SIG-M5 (cell line): ENCODE data around the gene PCDHB6.
"Not testable (repeated sequence)": the region's sequence is repeated elsewhere in the genome, so short reads cannot be mapped to it uniquely, and the experiment has no call there.

ENCODE experiments used
- DNase-seq: peaks from one replicate; lab custom pipeline; 2025; lab: John Stamatoyannopoulos, UW

The PCDHB6 gene

DNA sequence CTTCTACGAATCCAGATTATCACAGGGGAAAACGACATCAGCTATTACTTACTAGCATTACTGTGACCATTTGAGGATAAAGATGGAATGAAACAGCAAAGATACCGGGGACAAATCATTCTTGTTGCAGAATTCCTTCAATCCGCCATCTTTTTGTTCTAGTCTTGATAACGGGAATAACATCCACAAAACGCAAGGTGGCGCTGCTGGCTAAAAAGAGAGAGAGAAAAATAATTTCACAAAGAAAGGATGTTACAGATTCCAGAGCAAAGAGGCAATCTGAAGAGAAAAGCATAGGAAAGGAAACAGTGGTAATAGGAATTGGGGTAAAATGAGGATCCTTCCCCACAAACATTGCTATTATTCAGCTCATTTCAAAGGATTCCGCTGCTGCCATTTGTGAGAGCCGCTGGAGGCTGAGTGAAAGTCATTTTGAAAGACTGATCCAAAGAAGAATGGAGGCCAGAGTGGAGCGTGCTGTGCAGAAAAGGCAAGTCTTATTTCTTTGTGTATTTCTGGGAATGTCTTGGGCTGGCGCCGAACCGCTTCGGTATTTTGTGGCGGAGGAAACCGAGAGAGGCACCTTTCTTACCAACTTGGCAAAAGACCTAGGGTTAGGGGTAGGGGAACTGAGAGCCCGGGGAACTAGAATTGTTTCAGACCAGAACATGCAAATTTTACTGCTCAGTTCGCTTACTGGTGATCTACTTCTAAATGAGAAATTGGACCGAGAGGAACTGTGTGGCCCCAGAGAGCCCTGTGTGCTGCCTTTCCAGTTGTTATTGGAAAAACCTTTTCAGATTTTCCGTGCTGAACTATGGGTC, 22.7 kb downstream of the PCDHB6 start, which contains the start of gene PCDHB7:
TSS of gene PCDHB7 (plus strand) at position 264 of the 824 bp plus-strand sequence. CDS start at position 456, 192 bp downstream.
- DNase-seq: no peak

- DNase-seq: not testable (repeated sequence)
Observed at GRCh38 chr5:141174291-141175104, 24.6 kb downstream of the PCDHB6 start.

GRCh38 chr5:141175933-141176332, 26.1 kb downstream of the PCDHB6 start:
- DNase-seq: no peak

DNA sequence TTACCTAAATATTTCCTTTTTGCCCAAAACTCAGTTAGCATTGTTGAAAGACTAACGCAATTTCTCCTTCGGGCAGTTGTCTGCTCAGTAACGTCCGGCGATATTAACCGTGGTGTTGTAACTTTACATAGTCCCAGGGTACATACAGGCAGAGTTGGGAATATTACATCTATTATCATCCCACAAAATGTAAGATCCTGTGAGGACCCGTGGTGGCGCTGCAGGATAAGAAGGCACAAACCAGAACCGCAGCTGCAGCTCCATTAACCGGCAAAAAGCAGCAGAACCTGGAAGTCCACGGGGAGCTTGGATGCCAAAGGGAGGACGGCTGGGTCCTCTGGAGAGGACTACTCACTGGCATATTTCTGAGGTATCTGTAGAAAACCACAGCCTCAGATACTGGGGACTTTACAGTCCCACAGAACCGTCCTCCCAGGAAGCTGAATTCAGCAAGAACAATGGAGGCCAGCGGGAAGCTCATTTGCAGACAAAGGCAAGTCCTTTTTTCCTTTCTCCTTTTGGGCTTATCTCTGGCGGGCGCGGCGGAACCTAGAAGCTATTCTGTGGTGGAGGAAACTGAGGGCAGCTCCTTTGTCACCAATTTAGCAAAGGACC, 27.8 kb downstream of the PCDHB6 start, which contains the start of gene PCDHB8:
TSS of gene PCDHB8 (plus strand) at position 214 of the 615 bp plus-strand sequence. CDS start at position 459, 245 bp downstream.
- DNase-seq: not testable (repeated sequence)

DNA sequence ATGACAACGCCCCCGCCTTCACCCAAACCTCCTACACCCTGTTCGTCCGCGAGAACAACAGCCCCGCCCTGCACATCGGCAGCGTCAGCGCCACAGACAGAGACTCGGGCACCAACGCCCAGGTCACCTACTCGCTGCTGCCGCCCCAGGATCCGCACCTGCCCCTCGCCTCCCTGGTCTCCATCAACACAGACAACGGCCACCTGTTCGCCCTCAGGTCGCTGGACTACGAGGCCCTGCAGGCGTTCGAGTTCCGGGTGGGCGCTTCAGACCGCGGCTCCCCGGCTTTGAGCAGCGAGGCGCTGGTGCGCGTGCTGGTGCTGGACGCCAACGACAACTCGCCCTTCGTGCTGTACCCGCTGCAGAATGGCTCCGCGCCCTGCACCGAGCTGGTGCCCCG, 29.5 kb downstream of the PCDHB6 start:
- DNase-seq: not testable (repeated sequence)

DNA sequence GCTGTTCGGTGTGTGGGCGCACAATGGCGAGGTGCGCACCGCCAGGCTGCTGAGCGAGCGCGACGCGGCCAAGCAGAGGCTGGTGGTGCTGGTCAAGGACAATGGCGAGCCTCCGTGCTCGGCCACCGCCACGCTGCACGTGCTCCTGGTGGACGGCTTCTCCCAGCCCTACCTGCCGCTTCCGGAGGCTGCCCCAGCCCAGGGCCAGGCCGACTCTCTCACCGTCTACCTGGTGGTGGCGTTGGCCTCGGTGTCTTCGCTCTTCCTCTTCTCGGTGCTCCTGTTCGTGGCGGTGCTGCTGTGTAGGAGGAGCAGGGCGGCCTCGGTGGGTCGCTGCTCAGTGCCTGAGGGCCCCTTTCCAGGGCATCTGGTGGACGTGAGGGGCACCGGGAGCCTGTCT, 30.0 kb downstream of the PCDHB6 start:
- DNase-seq: not testable (repeated sequence)

DNA sequence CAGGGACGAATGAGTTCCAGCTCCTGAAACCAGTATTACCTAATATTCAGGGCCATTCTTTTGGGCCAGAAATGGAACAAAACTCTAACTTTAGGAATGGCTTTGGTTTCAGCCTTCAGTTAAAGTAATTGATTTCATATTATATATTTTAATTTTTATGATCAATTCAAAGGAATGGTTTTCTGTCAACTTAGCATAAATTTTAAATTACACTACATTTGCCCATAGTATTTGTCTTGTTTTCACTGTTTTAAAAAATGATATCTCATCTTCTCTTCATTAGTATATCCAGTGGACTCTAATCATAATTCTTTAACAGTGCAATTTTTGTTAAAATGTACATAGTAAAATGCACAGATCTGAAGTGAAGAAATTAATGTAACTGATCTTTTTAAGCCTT, 30.5 kb downstream of the PCDHB6 start:
- no peak for DNase-seq

GRCh38 chr5:141182248-141182647, 32.4 kb downstream of the PCDHB6 start, which contains the start of gene PCDHB16:
Gene PCDHB16 (plus strand): TSS chr5:141182387. CDS start chr5:141182560, 173 bp downstream.
- no peak for DNase-seq

GRCh38 chr5:141184117-141184855, 34.4 kb downstream of the PCDHB6 start:
- not testable (repeated sequence) for DNase-seq

- DNase-seq: no peak
Observed at GRCh38 chr5:141186897-141187512, 37.1 kb downstream of the PCDHB6 start, which contains the start of gene PCDHB9. Gene PCDHB9 (plus strand): TSS chr5:141187161. CDS start chr5:141187319, 158 bp downstream.

DNA sequence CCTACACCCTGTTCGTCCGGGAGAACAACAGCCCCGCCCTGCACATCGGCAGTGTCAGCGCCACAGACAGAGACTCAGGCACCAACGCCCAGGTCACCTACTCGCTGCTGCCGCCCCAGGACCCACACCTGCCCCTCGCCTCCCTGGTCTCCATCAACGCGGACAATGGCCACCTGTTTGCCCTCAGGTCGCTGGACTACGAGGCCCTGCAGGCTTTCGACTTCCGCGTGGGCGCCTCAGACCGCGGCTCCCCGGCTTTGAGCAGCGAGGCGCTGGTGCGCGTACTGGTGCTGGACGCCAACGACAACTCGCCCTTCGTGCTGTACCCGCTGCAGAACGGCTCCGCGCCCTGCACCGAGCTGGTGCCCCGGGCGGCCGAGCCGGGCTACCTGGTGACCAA, 38.8 kb downstream of the PCDHB6 start:
- not testable (repeated sequence) for DNase-seq

GRCh38 chr5:141189131-141189530, 39.3 kb downstream of the PCDHB6 start:
- not testable (repeated sequence) for DNase-seq

- no peak for DNase-seq
Observed at GRCh38 chr5:141192110-141192725, 42.4 kb downstream of the PCDHB6 start, which contains the start of gene PCDHB10. Gene PCDHB10 (plus strand): TSS chr5:141192353. CDS start chr5:141192553, 200 bp downstream.

GRCh38 chr5:141194332-141194731, 44.5 kb downstream of the PCDHB6 start:
- not testable (repeated sequence) for DNase-seq

- no peak for DNase-seq
Observed at GRCh38 chr5:141196363-141196762, 46.5 kb downstream of the PCDHB6 start.

DNA sequence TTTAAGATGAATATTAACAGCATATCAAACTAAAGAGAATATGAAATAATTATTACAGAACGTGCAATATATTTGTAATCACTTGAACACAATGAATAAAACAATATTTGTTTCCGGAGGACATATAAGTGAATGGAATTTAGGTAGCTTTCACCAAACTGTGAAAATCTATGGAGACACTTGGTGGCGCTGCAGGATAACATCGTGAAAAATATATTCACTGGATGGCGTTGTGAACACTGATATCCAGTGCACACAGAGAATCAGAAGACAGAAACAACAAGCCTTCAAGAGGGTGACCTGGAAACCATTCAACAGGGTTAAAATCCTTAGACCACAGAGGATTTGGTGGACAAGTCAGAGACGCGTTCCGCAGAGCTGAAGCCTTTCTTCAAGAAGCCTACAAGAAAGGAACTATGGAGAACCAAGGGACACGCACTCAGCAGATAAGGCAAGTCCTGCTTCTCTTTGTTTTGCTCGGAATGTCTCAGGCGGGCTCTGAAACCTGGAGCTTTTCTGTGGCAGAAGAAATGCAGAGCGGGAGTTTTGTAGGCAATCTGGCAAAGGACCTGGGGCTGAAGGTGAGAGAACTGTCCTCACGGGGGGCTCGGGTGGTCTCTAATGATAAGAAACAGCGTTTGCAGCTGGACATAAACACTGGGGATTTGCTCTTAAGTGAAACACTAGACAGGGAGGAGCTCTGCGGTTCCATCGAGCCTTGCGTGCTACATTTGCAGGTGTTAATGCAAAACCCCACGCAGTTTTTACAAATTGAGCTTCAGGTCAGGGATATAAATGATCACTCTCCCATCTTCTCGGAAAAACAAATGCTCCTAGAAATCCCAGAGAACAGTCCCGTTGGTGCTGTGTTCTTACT, 49.7 kb downstream of the PCDHB6 start, which contains the start of gene PCDHB11:
TSS of gene PCDHB11 (plus strand) at position 269 of the 877 bp plus-strand sequence. CDS start at position 417, 148 bp downstream.
- DNase-seq: no peak

DNA sequence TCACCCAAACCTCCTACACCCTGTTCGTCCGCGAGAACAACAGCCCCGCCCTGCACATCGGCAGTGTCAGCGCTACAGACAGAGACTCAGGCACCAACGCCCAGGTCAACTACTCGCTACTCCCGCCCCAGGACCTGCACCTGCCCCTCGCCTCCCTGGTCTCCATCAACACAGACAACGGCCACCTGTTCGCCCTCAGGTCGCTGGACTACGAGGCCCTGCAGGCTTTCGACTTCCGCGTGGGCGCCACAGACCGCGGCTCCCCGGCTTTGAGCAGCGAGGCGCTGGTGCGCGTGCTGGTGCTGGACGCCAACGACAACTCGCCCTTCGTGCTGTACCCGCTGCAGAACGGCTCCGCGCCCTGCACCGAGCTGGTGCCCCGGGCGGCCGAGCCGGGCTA, 51.3 kb downstream of the PCDHB6 start:
- DNase-seq: not testable (repeated sequence)

DNA sequence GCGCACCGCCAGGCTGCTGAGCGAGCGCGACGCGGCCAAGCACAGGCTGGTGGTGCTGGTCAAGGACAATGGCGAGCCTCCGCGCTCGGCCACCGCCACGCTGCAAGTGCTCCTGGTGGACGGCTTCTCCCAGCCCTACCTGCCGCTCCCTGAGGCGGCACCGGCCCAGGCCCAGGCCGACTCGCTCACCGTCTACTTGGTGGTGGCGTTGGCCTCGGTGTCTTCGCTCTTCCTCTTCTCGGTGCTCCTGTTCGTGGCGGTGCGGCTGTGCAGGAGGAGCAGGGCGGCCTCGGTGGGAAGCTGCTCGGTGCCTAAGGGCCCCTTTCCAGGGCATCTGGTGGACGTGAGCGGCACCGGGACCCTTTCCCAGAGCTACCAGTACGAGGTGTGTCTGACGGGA, 51.8 kb downstream of the PCDHB6 start:
- not testable (repeated sequence) for DNase-seq
